Fibroblast of lung (primary cell): ENCODE data around the gene UST.

Experiments used
- EZH2 ChIP-seq: IDR thresholded peaks from 2 replicates; pipeline ENCODE4 v1.5.1; 2012; ENCODE audit warnings: low read length, control low read depth, mild to moderate bottlenecking; ENCODE audit errors: missing control alignments
- TF ChIP-seq, protein P1 (sequence below), 2 donors: IDR thresholded peaks in 1 of 2; conservative IDR thresholded peaks in 1 of 2; 1 replicate in 1 of 2; 2 replicates in 1 of 2; pipeline ENCODE4 v1.5.1; 2011 to 2012; ENCODE audit warnings: low read length in 2 of 2, control low read depth in 1 of 2, inconsistent platforms in 1 of 2, low read depth in 1 of 2, mild to moderate bottlenecking in 1 of 2

- TF ChIP-seq, protein P1, sequence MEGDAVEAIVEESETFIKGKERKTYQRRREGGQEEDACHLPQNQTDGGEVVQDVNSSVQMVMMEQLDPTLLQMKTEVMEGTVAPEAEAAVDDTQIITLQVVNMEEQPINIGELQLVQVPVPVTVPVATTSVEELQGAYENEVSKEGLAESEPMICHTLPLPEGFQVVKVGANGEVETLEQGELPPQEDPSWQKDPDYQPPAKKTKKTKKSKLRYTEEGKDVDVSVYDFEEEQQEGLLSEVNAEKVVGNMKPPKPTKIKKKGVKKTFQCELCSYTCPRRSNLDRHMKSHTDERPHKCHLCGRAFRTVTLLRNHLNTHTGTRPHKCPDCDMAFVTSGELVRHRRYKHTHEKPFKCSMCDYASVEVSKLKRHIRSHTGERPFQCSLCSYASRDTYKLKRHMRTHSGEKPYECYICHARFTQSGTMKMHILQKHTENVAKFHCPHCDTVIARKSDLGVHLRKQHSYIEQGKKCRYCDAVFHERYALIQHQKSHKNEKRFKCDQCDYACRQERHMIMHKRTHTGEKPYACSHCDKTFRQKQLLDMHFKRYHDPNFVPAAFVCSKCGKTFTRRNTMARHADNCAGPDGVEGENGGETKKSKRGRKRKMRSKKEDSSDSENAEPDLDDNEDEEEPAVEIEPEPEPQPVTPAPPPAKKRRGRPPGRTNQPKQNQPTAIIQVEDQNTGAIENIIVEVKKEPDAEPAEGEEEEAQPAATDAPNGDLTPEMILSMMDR (conservative IDR thresholded peaks at IDR 0.05 in 1 of 2, IDR thresholded peaks at IDR 0.05 in 1 of 2; ENCODE audit: low read depth in 1 of 2, low read length in 2 of 2) = no peak
- TF ChIP-seq EZH2 = no peak
These were observed 151.7 kb downstream of the UST start for GRCh38 chr6:148898376-148899014.
